Sigmoid colon (tissue), 3 donors: ENCODE results near the gene GPRC6A.

ENCODE experiments used
- CTCF ChIP-seq, 4 experiments: fragments of 450-650 bp in 3 of 4; fragments of 200-600 bp in 1 of 4; IDR thresholded peaks; one replicate each; pipeline ENCODE4 v1.5.1; 2016 to 2019; ENCODE audit warnings: antibody characterized with exemption in 4 of 4, mild to moderate bottlenecking in 3 of 4, moderate library complexity in 2 of 4
- POLR2A ChIP-seq, 2 donors: fragments of 450-650 bp; IDR thresholded peaks; one replicate each; pipeline ENCODE4 v1.6.1; 2016; ENCODE audit warnings: antibody characterized with exemption in 2 of 2, mild to moderate bottlenecking in 2 of 2, moderate library complexity in 2 of 2

GRCh38 chr6:116772450-116772849 is 56.4 kb downstream of the GPRC6A start:
- TF ChIP-seq POLR2A (IDR thresholded peaks at IDR 0.05) (no peak), CTCF (IDR thresholded peaks at IDR 0.05) (no peak)
